Measurements from ENCODE around the gene TMEM258. TPM values are rescaled to one million over a fixed set of nuclear protein-coding genes. Genes with fewer than 3 reads are reported as not detected.

The TMEM258 gene
- polyA plus RNA-seq: 100 to 1,000 TPM; 160 to 274 (median 225) TPM

- H3K36me3 Mint-ChIP-seq: peaks cover 0 to 10% (median 0%) of the 10 kb centered on the region in 3 donors
- H3K9me3 Mint-ChIP-seq: no peaks in the 10 kb centered on the region
- H3K27ac Mint-ChIP-seq: peak within 1 kb of the TSS; percentile 97 to 100 (median 99)
- H3K27me3 Mint-ChIP-seq (ENCODE audit: low read depth in 3 of 3): peaks cover 0 to 11% (median 4%) of the 10 kb centered on the region in 3 donors
- DNase-seq: peak; percentile 88 to 89 (median 88)
- peak within 1 kb of the TSS; percentile 90 to 96 (median 95) for H3K4me3 Mint-ChIP-seq
- peaks cover 20 to 56% of the 10 kb centered on the region in 2 donors for H3K4me1 Mint-ChIP-seq
These were observed at the start of gene TMEM258, which contains the start of gene FEN1 for GRCh38 chr11:61792310-61793082. Gene TMEM258, minus strand, starts transcription at chr11:61792599. Its CDS starts 41 bp downstream, at chr11:61792558. Gene FEN1, plus strand, starts transcription at chr11:61792911. Its CDS starts 2,451 bp downstream, at chr11:61795362.

GRCh38 chr11:61841636-61842527, 49.5 kb upstream of the TMEM258 start:
- no peaks in the 10 kb centered on the region for H3K27me3 Mint-ChIP-seq (ENCODE audit: low read depth in 3 of 3)
- H3K9me3 Mint-ChIP-seq: no peaks in the 10 kb centered on the region
- no peak overlapping the region for H3K4me3 Mint-ChIP-seq
- H3K27ac Mint-ChIP-seq: peak overlapping the region in 1 of 6 donors; percentile 30
- peaks cover 13 to 28% (median 20%) of the 10 kb centered on the region in 3 donors for H3K36me3 Mint-ChIP-seq
- DNase-seq: no peak
- peaks cover 0 to 3% of the 10 kb centered on the region in 2 donors for H3K4me1 Mint-ChIP-seq

GRCh38 chr11:61840371-61840770, 48.0 kb upstream of the TMEM258 start:
- no peaks in the 10 kb centered on the region for H3K9me3 Mint-ChIP-seq
- peaks cover 14 to 17% of the 10 kb centered on the region in 2 donors for H3K4me1 Mint-ChIP-seq
- DNase-seq: no peak
- no peak overlapping the region for H3K4me3 Mint-ChIP-seq
- H3K36me3 Mint-ChIP-seq: peaks cover 13 to 22% (median 16%) of the 10 kb centered on the region in 3 donors
- H3K27ac Mint-ChIP-seq: peak overlapping the region in 1 of 6 donors; percentile 17
- no peaks in the 10 kb centered on the region for H3K27me3 Mint-ChIP-seq (ENCODE audit: low read depth in 3 of 3)

- peak overlapping the region in 2 of 6 donors; percentile 35 to 61 for H3K27ac Mint-ChIP-seq
- peaks cover 0 to 2% (median under 1%) of the 10 kb centered on the region in 3 donors for H3K27me3 Mint-ChIP-seq (ENCODE audit: low read depth in 3 of 3)
- no peaks in the 10 kb centered on the region for H3K9me3 Mint-ChIP-seq
- peaks cover 20 to 22% of the 10 kb centered on the region in 2 donors for H3K4me1 Mint-ChIP-seq
- peaks cover 13 to 22% (median 16%) of the 10 kb centered on the region in 3 donors for H3K36me3 Mint-ChIP-seq
- H3K4me3 Mint-ChIP-seq: no peak overlapping the region
- DNase-seq: no peak
These were observed 47.3 kb upstream of the TMEM258 start for GRCh38 chr11:61839742-61840141.

GRCh38 chr11:61838921-61839320, 46.5 kb upstream of the TMEM258 start:
- no peak for DNase-seq
- Mint-ChIP-seq H3K27ac (peak overlapping the region in 2 of 6 donors; percentile 45 to 83), H3K9me3 (no peaks in the 10 kb centered on the region), H3K4me1 (peaks cover 28 to 30% of the 10 kb centered on the region in 2 donors), H3K4me3 (peak overlapping the region in 1 of 5 donors; percentile 21), H3K27me3 (ENCODE audit: low read depth in 3 of 3) (peaks cover 0 to 2% (median 2%) of the 10 kb centered on the region in 3 donors), H3K36me3 (peaks cover 13 to 22% (median 16%) of the 10 kb centered on the region in 3 donors)

GRCh38 chr11:61838501-61838900, 46.1 kb upstream of the TMEM258 start:
- H3K4me3 Mint-ChIP-seq: peak overlapping the region in 1 of 5 donors; percentile 21
- no peaks in the 10 kb centered on the region for H3K9me3 Mint-ChIP-seq
- peaks cover 32 to 34% of the 10 kb centered on the region in 2 donors for H3K4me1 Mint-ChIP-seq
- no peak for DNase-seq
- H3K27me3 Mint-ChIP-seq (ENCODE audit: low read depth in 3 of 3): peaks cover 0 to 3% (median 2%) of the 10 kb centered on the region in 3 donors
- H3K36me3 Mint-ChIP-seq: peaks cover 13 to 22% (median 16%) of the 10 kb centered on the region in 3 donors
- peak overlapping the region in 2 of 6 donors; percentile 45 to 83 for H3K27ac Mint-ChIP-seq

GRCh38 chr11:61837411-61838005, 45.1 kb upstream of the TMEM258 start:
- Mint-ChIP-seq H3K36me3 (peaks cover 13 to 22% (median 16%) of the 10 kb centered on the region in 3 donors), H3K9me3 (no peaks in the 10 kb centered on the region), H3K4me3 (no peak overlapping the region), H3K4me1 (peaks cover 42 to 44% of the 10 kb centered on the region in 2 donors), H3K27me3 (ENCODE audit: low read depth in 3 of 3) (peaks cover 0 to 3% (median 2%) of the 10 kb centered on the region in 3 donors), H3K27ac (peak overlapping the region in 2 of 6 donors; percentile 7 to 58)
- no peak for DNase-seq

- Mint-ChIP-seq H3K27me3 (ENCODE audit: low read depth in 3 of 3) (peaks cover 0 to 3% (median 2%) of the 10 kb centered on the region in 3 donors), H3K27ac (peak overlapping the region; percentile 91 to 97 (median 94)), H3K4me3 (peak overlapping the region in 2 of 5 donors; percentile 55 to 62), H3K9me3 (no peaks in the 10 kb centered on the region), H3K36me3 (peaks cover 8 to 15% (median 11%) of the 10 kb centered on the region in 3 donors), H3K4me1 (peaks cover 50 to 56% of the 10 kb centered on the region in 2 donors)
- DNase-seq: no peak
These were observed 43.8 kb upstream of the TMEM258 start for GRCh38 chr11:61836193-61836592.

GRCh38 chr11:61834278-61835048, 42.1 kb upstream of the TMEM258 start:
- peaks cover 67 to 71% of the 10 kb centered on the region in 2 donors for H3K4me1 Mint-ChIP-seq
- peak; percentile 75 to 80 (median 77) for DNase-seq
- H3K27ac Mint-ChIP-seq: peak overlapping the region; percentile 94 to 98 (median 96)
- no peaks in the 10 kb centered on the region for H3K9me3 Mint-ChIP-seq
- H3K4me3 Mint-ChIP-seq: peak overlapping the region; percentile 56 to 83 (median 80)
- H3K36me3 Mint-ChIP-seq: peaks cover 0 to 1% (median under 1%) of the 10 kb centered on the region in 3 donors
- peaks cover 0 to 5% (median 2%) of the 10 kb centered on the region in 3 donors for H3K27me3 Mint-ChIP-seq (ENCODE audit: low read depth in 3 of 3)

- Mint-ChIP-seq H3K9me3 (no peaks in the 10 kb centered on the region), H3K4me1 (peaks cover 73 to 76% of the 10 kb centered on the region in 2 donors)
These were observed 41.5 kb upstream of the TMEM258 start for GRCh38 chr11:61833926-61834277.

GRCh38 chr11:61833471-61833870, 41.1 kb upstream of the TMEM258 start:
- Mint-ChIP-seq H3K36me3 (no peaks in the 10 kb centered on the region), H3K9me3 (no peaks in the 10 kb centered on the region), H3K4me3 (peak overlapping the region in 3 of 5 donors; percentile 80 to 83 (median 80)), H3K27me3 (ENCODE audit: low read depth in 3 of 3) (peaks cover 0 to 6% (median 2%) of the 10 kb centered on the region in 3 donors), H3K27ac (peak overlapping the region; percentile 94 to 98 (median 96)), H3K4me1 (peaks cover 77 to 79% of the 10 kb centered on the region in 2 donors)
- DNase-seq: no peak

More at GRCh38 chr11:61833926-61834277, 41.5 kb upstream of the TMEM258 start:
- no peaks in the 10 kb centered on the region for H3K36me3 Mint-ChIP-seq
- peaks cover 0 to 6% (median 2%) of the 10 kb centered on the region in 3 donors for H3K27me3 Mint-ChIP-seq (ENCODE audit: low read depth in 3 of 3)
- H3K4me3 Mint-ChIP-seq: peak overlapping the region; percentile 56 to 83 (median 80)
- H3K27ac Mint-ChIP-seq: peak overlapping the region; percentile 94 to 98 (median 96)
- DNase-seq: no peak

- peak overlapping the region; percentile 55 to 97 (median 96) for H3K27ac Mint-ChIP-seq
- H3K4me1 Mint-ChIP-seq: peaks cover 79% of the 10 kb centered on the region in 2 donors
- no peak overlapping the region for H3K4me3 Mint-ChIP-seq
These were observed 40.4 kb upstream of the TMEM258 start for GRCh38 chr11:61832754-61833153.

More at GRCh38 chr11:61832754-61833153, 40.4 kb upstream of the TMEM258 start:
- Mint-ChIP-seq H3K36me3 (no peaks in the 10 kb centered on the region), H3K9me3 (no peaks in the 10 kb centered on the region), H3K27me3 (ENCODE audit: low read depth in 3 of 3) (peaks cover 0 to 6% (median 3%) of the 10 kb centered on the region in 3 donors)
- no peak for DNase-seq

All from immature natural killer cell (primary cell).